HG03095 (cell line): ENCODE results near the gene C1QTNF2.

Experiments
- ATAC-seq: cut with Tn5 transposase; IDR thresholded peaks from one replicate; pipeline ENCODE4 v1.9.1; 2021; ENCODE audit warnings: moderate library complexity; ENCODE audit not compliant: unreplicated experiment

The C1QTNF2 gene

GRCh38 chr5:160310140-160310539, 60.3 kb downstream of the C1QTNF2 start:
- ATAC-seq, result no peak

DNA sequence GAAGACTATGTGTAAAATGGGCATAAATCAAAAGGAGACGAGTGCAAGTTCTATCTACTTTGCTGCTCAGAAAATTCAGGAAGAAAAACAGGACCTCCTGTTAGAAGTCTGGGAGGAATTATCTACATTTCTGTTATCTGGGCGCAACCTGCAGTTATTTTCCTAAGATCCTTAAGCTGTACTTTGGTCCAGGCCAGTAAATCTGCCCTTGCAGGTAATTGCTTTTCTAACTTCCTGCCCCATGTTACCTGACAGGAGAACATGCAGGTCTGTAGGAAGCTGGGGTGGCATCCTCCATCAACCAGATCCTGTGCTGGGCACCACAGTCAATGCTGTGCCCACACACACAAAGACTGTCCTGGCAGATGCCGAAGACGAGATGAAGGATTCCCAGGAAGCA, 63.7 kb downstream of the C1QTNF2 start:
- no peak for ATAC-seq

DNA sequence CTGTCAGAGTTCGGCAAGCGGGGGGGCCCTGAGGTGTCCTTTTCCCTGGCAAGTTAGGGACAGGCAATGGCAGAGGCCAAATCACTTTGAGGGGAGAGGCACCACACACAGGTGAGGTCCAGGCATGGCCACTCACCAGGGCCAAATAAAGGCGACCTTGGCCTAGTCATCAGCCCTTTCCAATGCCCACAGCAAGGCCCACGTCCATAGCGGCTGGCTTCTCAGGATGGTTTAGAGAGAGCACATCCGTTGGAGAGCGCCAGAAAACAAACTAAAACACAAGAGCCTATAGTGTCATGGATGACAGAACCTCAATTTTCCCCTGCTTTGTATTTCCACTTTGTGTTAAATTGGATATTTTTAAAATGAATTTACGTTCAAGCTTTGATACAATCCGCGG, 65.1 kb downstream of the C1QTNF2 start:
- ATAC-seq, result no peak

DNA sequence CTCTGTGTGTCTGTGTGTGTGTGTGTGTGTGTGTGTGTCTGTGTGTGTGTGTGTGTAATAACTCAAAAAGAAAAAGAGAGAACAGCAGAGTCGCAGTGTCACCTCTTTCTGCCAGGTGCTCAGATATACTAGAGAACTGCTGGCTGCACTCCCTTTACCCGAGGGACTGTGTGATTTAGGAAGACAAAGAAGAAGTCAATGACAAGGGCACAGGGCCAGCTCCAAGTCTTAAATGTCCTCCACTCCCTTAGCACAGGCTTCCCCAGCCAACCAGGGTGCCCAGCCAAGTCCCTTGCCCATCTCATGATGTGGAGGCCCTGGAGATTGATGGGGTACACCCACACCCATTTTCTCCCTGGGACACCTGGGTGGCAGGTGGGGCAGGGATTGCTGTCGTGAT, 66.7 kb downstream of the C1QTNF2 start:
- ATAC-seq, result no peak

- ATAC-seq, result no peak
Observed at GRCh38 chr5:160298189-160298588, 72.2 kb downstream of the C1QTNF2 start.

DNA sequence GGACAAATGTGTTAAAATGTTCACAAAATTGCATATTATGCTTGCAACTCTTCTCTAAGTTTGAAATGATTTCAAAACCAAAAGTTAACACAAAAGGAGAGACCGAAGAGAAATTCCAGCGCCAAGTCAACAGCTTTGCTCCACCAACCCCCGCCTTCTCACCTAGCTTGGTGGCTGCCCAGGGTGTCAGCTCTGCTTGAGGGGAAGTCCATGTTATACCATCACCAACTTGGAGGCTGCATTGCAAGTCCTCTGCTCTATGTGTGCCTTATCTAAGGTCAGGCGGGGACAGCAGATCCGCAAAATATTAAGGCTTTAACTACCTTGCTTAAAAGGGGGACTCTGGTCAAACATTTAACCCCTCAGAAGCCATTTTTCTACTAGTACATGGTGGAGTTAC, 72.7 kb downstream of the C1QTNF2 start:
- ATAC-seq, result no peak
